ENCODE measurements around the gene WDR47.
A peak's percentile ranks its signal among the peaks of the same experiment; 100 is the strongest.
"Not testable (repeated sequence)": the region's sequence is repeated elsewhere in the genome, so short reads cannot be mapped to it uniquely, and the experiment has no call there.

The WDR47 gene

GRCh38 chr1:109052145-109052544, 10.2 kb upstream of the WDR47 start:
- DNase-seq (ENCODE audit: low spot score) = not testable (repeated sequence)

- no peak for DNase-seq (ENCODE audit: low spot score)
Observed at GRCh38 chr1:109050228-109050995, 8.5 kb upstream of the WDR47 start.

- DNase-seq (ENCODE audit: low spot score) = no peak
Observed at GRCh38 chr1:109048335-109048734, 6.4 kb upstream of the WDR47 start.

- no peak for DNase-seq (ENCODE audit: low spot score)
Observed at GRCh38 chr1:109047339-109047738, 5.4 kb upstream of the WDR47 start.

DNA sequence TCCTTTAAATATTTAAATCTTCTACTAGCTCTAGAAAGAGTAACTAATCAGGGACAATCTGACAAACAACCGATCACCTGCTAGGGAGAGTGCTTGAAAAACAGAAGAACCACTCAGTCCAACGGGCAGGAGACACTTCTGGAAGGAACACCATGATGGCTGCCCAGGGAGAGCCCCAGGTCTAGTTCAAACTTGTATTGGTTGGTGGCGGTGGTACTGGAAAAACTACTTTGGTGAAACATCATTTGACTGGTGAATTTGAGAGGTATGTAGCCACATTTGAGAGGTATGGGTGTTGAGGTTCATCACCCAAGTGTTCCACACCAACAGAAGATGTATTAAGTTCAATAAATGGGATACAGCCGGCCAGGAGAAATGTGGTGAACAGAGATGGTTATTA, 4.8 kb upstream of the WDR47 start:
- no peak for DNase-seq (ENCODE audit: low spot score)

- no peak for DNase-seq (ENCODE audit: low spot score)
Observed at GRCh38 chr1:109045595-109045994, 3.7 kb upstream of the WDR47 start.

GRCh38 chr1:109040989-109041620, 797 bp downstream of the WDR47 start:
- peak; percentile 20 for DNase-seq (ENCODE audit: low spot score)

- peak; percentile 30 for DNase-seq (ENCODE audit: low spot score)
Observed at GRCh38 chr1:109040627-109040988, 1.3 kb downstream of the WDR47 start.

DNA sequence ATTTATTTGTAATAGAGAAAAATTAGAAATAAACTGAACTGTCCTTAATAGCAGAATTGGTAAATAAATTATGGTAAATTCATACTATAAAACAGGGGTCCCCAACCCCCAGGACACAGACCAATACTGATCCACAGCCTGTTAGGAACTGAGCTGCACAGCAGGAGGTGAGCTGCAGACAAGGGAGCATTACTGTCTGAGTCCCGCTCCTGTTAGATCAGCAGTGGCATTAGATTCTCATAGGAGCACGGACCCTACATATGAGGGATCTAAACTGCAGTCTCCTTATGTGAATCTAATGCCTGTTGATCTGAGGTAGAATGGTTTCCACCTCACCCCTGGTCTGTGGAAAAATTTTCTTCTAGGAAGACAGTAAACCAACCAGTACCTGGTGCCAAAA, 7.5 kb downstream of the WDR47 start:
- DNase-seq (ENCODE audit: low spot score) = no peak

DNA sequence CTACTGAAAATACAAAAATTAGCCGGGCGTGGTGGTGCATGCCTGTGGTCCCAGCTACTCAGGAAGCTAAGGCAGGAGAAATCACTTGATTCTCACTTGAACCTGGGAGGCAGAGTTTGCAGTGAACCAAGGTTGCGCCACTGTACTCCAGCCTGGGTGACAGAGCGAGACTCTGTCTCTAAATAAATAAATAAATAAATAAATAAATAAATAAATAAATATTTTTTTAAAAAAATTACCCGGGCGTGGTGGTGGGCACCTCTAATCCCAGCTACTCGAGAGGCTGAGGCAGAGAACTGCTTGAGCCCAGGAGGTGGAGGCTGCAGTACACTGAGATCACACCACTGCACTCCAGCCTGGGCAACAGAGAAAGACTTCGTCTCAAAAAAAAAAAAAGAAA, 12.4 kb downstream of the WDR47 start:
- DNase-seq (ENCODE audit: low spot score) = not testable (repeated sequence)

DNA sequence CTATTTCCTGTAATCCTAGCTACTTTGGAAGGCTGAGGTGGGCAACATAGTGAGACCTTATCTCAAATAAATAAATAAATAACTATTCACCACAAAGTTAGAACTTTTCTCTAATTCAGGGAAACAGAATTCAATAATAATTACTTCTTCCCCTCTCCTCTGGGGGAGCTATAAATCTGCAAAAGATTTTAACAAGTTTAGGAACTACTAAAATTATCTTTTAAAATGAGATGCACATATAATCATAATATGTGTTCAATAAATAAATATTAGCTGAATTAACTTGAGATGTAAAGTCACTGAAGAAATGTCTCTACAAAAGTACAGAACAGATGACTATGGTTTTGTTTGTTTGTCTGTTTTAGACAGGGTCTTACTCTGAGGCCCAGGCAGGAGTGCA, 14.1 kb downstream of the WDR47 start:
- no peak for DNase-seq (ENCODE audit: low spot score)

DNA sequence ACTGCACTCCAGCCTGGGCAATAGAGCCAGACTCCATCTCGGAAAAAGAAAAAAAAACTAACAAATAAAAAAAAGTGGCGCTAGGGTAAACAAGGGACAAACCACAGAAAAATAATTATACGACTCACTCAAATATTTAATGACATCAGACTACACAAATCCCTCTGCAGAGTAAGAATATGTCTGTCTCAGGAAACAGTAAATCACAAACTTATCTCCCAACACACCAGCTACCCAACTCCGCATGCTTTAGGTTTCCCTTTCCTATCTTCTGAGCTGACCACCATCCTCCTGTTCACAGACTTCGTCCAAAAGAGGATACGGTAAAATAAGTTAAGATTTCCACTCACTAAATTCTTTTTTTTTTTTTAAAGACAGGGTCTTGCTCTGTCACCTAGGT, 16.2 kb downstream of the WDR47 start:
- no peak for DNase-seq (ENCODE audit: low spot score)

DNA sequence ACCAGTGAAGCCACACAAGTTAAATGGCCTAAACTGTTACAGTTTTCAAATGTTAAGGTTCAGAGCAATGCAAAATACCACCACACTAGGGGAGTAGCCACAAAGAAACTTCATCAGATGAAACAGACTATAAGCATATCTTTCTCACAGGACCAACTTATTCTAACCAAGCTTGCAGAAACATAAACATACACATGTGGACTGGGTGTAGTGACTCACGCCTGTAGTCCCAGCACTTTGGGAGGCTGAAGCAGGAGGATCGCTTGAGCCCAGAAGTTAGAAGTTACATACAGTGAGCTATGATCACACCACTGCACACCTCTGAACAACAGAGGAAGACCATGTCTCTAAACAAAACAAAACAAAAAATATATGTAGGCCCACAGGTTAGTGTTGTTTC, 17.3 kb downstream of the WDR47 start:
- no peak for DNase-seq (ENCODE audit: low spot score)

- DNase-seq (ENCODE audit: low spot score) = peak; percentile 14
Observed at GRCh38 chr1:109020693-109021257, 21.1 kb downstream of the WDR47 start.

DNA sequence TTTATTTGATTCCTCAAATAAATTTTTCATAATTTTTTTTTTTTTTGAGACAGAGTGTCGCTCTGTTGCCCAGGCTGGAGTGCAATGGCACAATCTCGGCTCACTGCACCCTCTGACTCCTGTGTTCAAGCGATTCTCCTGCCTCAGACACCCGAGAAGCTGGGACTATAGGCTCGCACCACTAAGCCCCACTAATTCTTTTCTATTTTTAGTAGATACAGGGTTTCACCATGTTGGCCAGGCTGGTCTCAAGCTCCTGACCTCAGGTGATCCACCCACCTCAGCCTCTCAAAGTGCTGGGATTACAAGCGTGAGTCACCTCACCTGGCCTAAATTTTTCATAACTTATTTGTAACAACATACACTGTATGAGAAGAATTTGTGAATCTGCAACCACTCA, 24.2 kb downstream of the WDR47 start:
- not testable (repeated sequence) for DNase-seq (ENCODE audit: low spot score)

DNA sequence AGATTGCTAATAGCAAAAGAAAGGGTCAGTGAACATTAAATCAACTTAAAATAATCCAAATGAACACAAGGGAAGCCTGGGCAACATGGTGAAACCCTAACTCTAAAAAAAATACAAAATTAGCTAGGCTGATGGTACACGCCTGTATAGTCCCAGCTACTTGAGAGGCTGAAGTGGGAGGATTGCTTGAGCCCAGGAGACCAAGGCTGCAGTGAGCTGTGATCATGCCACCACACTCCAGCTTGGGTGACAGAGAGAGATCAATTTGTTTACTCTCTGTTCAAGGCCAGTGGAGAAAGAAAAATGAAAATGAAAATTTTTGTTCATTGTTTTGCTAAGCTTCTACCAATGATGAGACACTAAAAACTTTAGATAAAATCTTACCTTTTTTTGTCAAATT, 24.8 kb downstream of the WDR47 start:
- DNase-seq (ENCODE audit: low spot score) = no peak

DNA sequence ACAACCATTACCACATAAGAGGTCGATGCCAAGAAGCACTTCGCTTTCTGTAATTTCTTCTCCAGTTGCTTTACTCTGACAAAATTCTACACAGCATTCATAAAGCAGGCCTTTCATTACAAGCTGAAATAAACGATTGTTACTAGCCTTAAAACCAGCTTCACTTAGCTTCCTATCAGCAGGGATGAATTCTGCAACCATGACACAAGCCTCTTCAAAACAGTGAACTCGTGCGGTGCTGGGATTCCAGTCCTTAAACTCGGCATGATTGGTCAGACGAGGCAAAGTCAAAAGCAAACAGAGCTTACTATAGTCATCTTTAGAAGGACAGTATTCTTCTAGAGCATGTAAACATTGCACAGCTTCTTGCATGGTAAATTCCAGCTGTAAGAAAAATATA, 30.6 kb downstream of the WDR47 start:
- peak; percentile 35 for DNase-seq (ENCODE audit: low spot score)

DNA sequence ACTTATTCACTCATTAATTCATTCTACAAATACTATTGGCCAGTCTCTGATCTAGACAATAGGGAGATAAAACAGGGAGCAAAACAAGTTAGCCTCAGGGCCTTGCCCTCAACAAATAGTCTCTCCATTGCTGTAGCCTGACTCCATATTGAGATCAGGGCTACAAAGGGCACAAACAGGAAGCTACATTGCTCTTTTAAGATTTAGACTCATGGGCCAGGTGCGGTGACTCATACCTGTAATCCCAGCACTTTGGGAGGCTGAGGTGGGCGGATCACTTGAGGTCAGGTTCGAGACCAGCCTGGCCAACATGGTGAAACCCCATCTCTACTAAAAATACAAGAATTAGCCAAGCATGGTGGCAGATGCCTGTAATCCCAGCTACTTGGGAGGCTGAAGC, 45.3 kb downstream of the WDR47 start:
- not testable (repeated sequence) for DNase-seq (ENCODE audit: low spot score)

DNA sequence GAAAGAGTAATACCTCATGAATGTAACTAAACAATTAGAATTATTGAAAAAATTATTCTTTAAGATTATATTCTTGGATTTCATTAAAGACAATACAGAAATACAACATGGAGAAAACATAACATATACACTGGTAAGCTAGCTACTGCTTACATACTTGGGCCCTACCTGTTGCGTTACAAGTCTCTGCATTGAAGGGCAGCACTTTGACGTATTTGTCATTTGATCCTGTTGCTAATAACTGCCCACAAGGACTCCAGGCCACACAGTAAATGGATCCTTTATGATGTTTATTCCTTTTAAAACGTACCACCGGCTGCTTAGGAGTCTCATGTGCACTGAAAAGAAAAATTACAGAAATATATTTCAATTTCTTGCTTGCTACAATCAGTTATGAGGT, 58.8 kb downstream of the WDR47 start:
- no peak for DNase-seq (ENCODE audit: low spot score)

GRCh38 chr1:108976658-108977057, 65.2 kb downstream of the WDR47 start:
- no peak for DNase-seq (ENCODE audit: low spot score)

- DNase-seq (ENCODE audit: low spot score) = peak; percentile 51
Observed at GRCh38 chr1:108972951-108973350, 69.0 kb downstream of the WDR47 start.

GRCh38 chr1:108969346-108969745, 72.6 kb downstream of the WDR47 start:
- no peak for DNase-seq (ENCODE audit: low spot score)

GRCh38 chr1:108963052-108963686, 78.7 kb downstream of the WDR47 start, which contains the start of gene CLCC1:
Gene CLCC1, minus strand, starts transcription at chr1:108963484. Its CDS starts 13,047 bp downstream, at chr1:108950437.
- DNase-seq (ENCODE audit: low spot score) = peak; percentile 90

Measured in globus pallidus (tissue), 1 donor.